Trophoblast cell (in vitro differentiated cells and primary cell): ENCODE data around the gene UNC79.

Experiments
- DNase-seq, 2 donors: peaks; one replicate each; pipeline ENCODE4 v3.0.0-alpha.2; 2016
- H2AFZ ChIP-seq: 2 replicates; pipeline ENCODE4 v1.6.1; 2013; ENCODE audit warnings: low read length, moderate library complexity, mild to moderate bottlenecking; ENCODE audit not compliant: insufficient read depth, poor library complexity
- H2AK5ac ChIP-seq: 2 replicates; pipeline ENCODE4 v1.6.1; 2013; ENCODE audit warnings: mild to moderate bottlenecking, low read length
- H2BK120ac ChIP-seq: 2 replicates; pipeline ENCODE4 v1.6.1; 2013; ENCODE audit warnings: low read length, mild to moderate bottlenecking, moderate library complexity; ENCODE audit not compliant: insufficient read depth, poor library complexity
- H2BK12ac ChIP-seq: 2 replicates; pipeline ENCODE4 v1.6.1; 2013; ENCODE audit warnings: mild to moderate bottlenecking, low read length, moderate library complexity
- H2BK5ac ChIP-seq: 2 replicates; pipeline ENCODE4 v1.6.1; 2013; ENCODE audit warnings: low read length, low read depth, moderate library complexity, mild to moderate bottlenecking; ENCODE audit not compliant: poor library complexity
- H3K14ac ChIP-seq: 2 replicates; pipeline ENCODE4 v1.6.1; 2013; ENCODE audit warnings: mild to moderate bottlenecking, low read length
- H3K18ac ChIP-seq: 2 replicates; pipeline ENCODE4 v1.6.1; 2013; ENCODE audit warnings: mild to moderate bottlenecking, low read length
- H3K23ac ChIP-seq: 2 replicates; pipeline ENCODE4 v1.6.1; 2013; ENCODE audit warnings: low read length
- H3K27ac ChIP-seq: 2 replicates; pipeline ENCODE4 v1.5.1; 2013; ENCODE audit warnings: low read depth, mild to moderate bottlenecking, inconsistent platforms, low read length, moderate library complexity
- H3K27me3 ChIP-seq: 2 replicates; pipeline ENCODE4 v1.6.1; 2013; ENCODE audit warnings: inconsistent platforms, mild to moderate bottlenecking, low read length, moderate library complexity; ENCODE audit not compliant: insufficient read depth
- H3K36me3 ChIP-seq, 2 experiments: 1 replicate in 1 of 2; 2 replicates in 1 of 2; pipeline ENCODE4 v1.6.1; 2013; ENCODE audit warnings: low read length in 2 of 2, mild to moderate bottlenecking in 2 of 2, moderate library complexity in 1 of 2; ENCODE audit not compliant: insufficient read depth in 2 of 2, control insufficient read depth in 1 of 2
- H3K4ac ChIP-seq: 2 replicates; pipeline ENCODE4 v1.6.1; 2013; ENCODE audit warnings: low read depth, mild to moderate bottlenecking, low read length, moderate library complexity
- H3K4me1 ChIP-seq, 2 experiments: 1 replicate in 1 of 2; 2 replicates in 1 of 2; pipeline ENCODE4 v1.6.1; 2013; ENCODE audit warnings: low read length in 2 of 2, mild to moderate bottlenecking in 2 of 2, moderate library complexity in 1 of 2; ENCODE audit not compliant: insufficient read depth in 2 of 2, control insufficient read depth in 1 of 2
- H3K4me2 ChIP-seq: 2 replicates; pipeline ENCODE4 v1.6.1; 2013; ENCODE audit warnings: inconsistent platforms, mild to moderate bottlenecking, low read length, moderate library complexity
- H3K4me3 ChIP-seq: 2 replicates; pipeline ENCODE4 v1.5.1; 2013; ENCODE audit warnings: mild to moderate bottlenecking, low read depth, low read length, inconsistent platforms
- H3K79me1 ChIP-seq: one replicate; pipeline ENCODE4 v1.6.1; 2013; ENCODE audit warnings: low read length
- H3K79me2 ChIP-seq: 2 replicates; pipeline ENCODE4 v1.6.1; 2013; ENCODE audit warnings: low read length, mild to moderate bottlenecking; ENCODE audit not compliant: control insufficient read depth, insufficient read depth, poor library complexity
- H3K9ac ChIP-seq: 2 replicates; pipeline ENCODE4 v1.6.1; 2013; ENCODE audit warnings: mild to moderate bottlenecking, low read length
- H3K9me3 ChIP-seq: 2 replicates; pipeline ENCODE4 v1.6.1; 2013; ENCODE audit warnings: low read depth, mild to moderate bottlenecking, control low read depth, inconsistent platforms, low read length; ENCODE audit not compliant: insufficient read depth
- H4K12ac ChIP-seq: 2 replicates; pipeline ENCODE4 v1.6.1; 2013; ENCODE audit warnings: low read depth, mild to moderate bottlenecking, low read length, moderate library complexity
- H4K8ac ChIP-seq: 2 replicates; pipeline ENCODE4 v1.6.1; 2013; ENCODE audit warnings: low read depth, mild to moderate bottlenecking, low read length, moderate library complexity
- H4K91ac ChIP-seq: one replicate; pipeline ENCODE4 v1.6.1; 2013; ENCODE audit warnings: low read depth, mild to moderate bottlenecking, low read length, moderate library complexity
- WGBS: extraction: QIAGEN DNeasy Blood & Tissue Kit; methylation state at CpG from one replicate; pipeline ENCODE4 v1.1.7; 2013; ENCODE audit warnings: missing lambda C conversion rate; ENCODE audit not compliant: insufficient read length, insufficient coverage; ENCODE audit errors: extremely low coverage; 5-methylcytosine and 5-hydroxymethylcytosine counted together

UNC79 gene

DNA sequence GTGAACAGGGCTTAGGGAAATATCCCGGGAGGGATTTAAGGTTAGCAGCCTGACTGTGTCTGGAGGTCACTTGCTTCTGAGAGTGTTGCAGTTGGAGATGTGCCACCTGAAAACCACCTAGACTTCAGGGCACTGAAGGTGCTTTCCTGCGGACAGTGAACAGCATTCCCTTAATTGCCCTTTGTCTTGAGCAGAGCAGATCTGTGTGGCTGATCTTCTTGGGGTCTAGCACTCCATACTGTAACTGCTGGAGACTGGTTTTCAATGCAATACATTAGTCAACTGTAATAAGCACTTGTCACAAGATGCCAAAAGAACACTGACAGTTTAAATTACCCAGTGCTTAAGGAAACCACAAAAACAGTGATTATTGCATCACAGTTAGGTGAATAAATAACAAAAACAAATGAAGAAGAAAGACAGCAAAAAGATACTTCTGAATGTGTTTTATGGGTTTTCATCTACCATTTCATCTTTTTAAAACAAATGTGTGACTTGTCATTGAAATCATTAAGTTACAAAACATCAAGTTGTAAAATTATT is 245.7 kb downstream of the UNC79 start:
- no peak overlapping the region for H4K8ac ChIP-seq
- H3K79me1 ChIP-seq, result no peaks in the 10 kb centered on the region
- no peak overlapping the region for H2AFZ ChIP-seq
- no peak overlapping the region for H3K14ac ChIP-seq
- WGBS, result no CpG with 5 or more reads among the region's 2 CpGs
- DNase-seq, result no peak
- no peak overlapping the region for H3K27ac ChIP-seq
- no peak overlapping the region for H4K12ac ChIP-seq
- H3K9me3 ChIP-seq, result no peaks in the 10 kb centered on the region
- no peak overlapping the region for H2BK120ac ChIP-seq
- no peak overlapping the region for H3K4ac ChIP-seq
- H3K23ac ChIP-seq, result no peak overlapping the region
- H2BK12ac ChIP-seq, result no peak overlapping the region
- no peak overlapping the region for H3K18ac ChIP-seq
- H3K4me3 ChIP-seq, result no peak overlapping the region
- H3K36me3 ChIP-seq, result no peaks in the 10 kb centered on the region
- peaks cover 0 to 2% of the 10 kb centered on the region in 2 experiments for H3K4me1 ChIP-seq
- no peak overlapping the region for H2BK5ac ChIP-seq
- H3K9ac ChIP-seq, result no peak overlapping the region
- H2AK5ac ChIP-seq, result no peak overlapping the region
- H3K4me2 ChIP-seq, result no peak overlapping the region
- no peaks in the 10 kb centered on the region for H3K27me3 ChIP-seq
- no peaks in the 10 kb centered on the region for H3K79me2 ChIP-seq
- no peak overlapping the region for H4K91ac ChIP-seq

DNA sequence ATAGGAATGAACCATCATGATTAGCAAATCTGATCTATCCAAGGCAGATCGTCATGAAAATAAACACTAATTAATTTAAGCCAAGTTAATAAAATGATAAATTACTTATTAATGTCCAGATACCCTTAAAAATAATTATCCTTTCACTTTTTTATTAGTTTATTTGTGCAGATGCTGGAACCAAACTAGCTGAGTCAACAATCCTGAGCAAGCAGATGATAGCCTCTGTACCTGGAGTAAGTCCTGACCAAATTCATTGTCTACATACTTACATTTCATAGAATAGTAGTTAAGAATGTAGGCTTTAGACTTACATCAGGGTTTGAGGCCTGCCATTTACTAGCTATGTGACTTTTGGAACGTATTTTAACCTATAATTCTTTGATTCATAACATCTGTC is 251.7 kb downstream of the UNC79 start:
- no peak overlapping the region for H4K12ac ChIP-seq
- no peaks in the 10 kb centered on the region for H3K9me3 ChIP-seq
- no peak overlapping the region for H3K23ac ChIP-seq
- no peak overlapping the region for H2AK5ac ChIP-seq
- H2AFZ ChIP-seq, result no peak overlapping the region
- H3K4me3 ChIP-seq, result no peak overlapping the region
- H3K27ac ChIP-seq, result no peak overlapping the region
- H3K9ac ChIP-seq, result no peak overlapping the region
- H2BK5ac ChIP-seq, result no peak overlapping the region
- H3K36me3 ChIP-seq, result no peaks in the 10 kb centered on the region
- no peak overlapping the region for H3K14ac ChIP-seq
- no peak overlapping the region for H2BK120ac ChIP-seq
- H3K4me1 ChIP-seq, result no peaks in the 10 kb centered on the region
- DNase-seq, result no peak
- H3K18ac ChIP-seq, result no peak overlapping the region
- no peak overlapping the region for H2BK12ac ChIP-seq
- no CpG with 5 or more reads among the region's 2 CpGs for WGBS
- no peak overlapping the region for H4K91ac ChIP-seq
- no peaks in the 10 kb centered on the region for H3K79me1 ChIP-seq
- no peak overlapping the region for H3K4ac ChIP-seq
- H4K8ac ChIP-seq, result no peak overlapping the region
- H3K27me3 ChIP-seq, result no peaks in the 10 kb centered on the region
- no peaks in the 10 kb centered on the region for H3K79me2 ChIP-seq
- H3K4me2 ChIP-seq, result no peak overlapping the region

DNA sequence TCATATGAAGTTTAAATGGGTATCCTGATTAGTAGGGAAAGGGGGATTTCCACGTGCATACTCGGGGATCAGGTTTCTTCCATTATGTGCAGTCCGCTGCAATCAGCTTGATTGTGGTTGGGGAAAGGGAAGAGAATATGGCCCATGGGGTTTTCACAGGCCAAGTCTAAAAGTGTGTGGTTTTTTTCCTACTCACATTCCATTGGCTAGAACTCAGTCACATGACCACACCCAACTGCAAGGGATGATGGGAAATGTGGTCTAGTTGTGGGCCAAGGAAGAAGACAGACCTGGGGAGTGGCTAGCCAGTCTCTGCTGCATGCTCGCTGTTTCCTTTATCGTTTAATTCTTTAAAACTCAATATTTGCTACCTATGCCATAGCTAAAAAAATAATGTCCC is 252.5 kb downstream of the UNC79 start:
- WGBS, result no CpG with 5 or more reads among the region's 5 CpGs
- H3K27me3 ChIP-seq, result no peaks in the 10 kb centered on the region

DNA sequence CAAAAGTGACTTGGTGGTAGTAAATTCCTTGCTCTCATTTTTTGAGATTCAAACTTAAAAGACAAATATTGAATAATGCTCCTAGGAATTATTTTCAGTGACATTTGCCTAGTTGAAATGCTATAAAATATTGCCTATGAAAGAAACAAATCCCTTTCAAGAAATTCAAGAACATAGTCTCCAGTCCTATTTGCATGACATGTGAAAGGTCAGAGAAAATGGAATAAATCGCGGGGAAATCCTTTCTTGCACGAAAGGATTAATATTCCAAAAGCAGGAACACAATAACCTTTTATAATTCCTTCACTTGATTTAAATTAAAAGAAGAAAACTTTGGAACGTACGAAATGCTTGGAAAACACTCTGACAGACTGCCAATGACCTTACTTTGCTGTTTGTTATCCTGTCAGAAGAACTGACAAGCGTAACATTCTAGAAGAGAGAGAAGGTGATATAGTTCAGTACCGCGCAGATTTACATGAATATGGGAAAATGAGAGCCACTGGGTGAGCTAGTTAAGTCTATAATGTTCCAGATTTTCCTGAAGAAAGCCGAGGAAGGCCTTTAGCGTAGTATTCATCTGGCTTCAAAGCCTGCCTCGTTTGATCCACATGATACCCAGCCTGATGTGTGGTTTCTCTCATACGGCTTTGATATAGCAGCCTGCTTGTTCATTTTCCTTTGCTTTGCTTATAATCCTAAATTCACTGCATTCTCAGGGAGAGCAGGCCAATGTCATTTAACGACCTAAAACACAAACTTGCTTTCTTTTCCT is 254.6 kb downstream of the UNC79 start:
- no peak overlapping the region for H4K12ac ChIP-seq
- no peak overlapping the region for H3K14ac ChIP-seq
- no peak overlapping the region for H3K4me3 ChIP-seq
- H2BK120ac ChIP-seq, result no peak overlapping the region
- no peak for DNase-seq
- H2AK5ac ChIP-seq, result no peak overlapping the region
- no peak overlapping the region for H3K18ac ChIP-seq
- no peaks in the 10 kb centered on the region for H3K36me3 ChIP-seq
- WGBS, result no CpG with 5 or more reads among the region's 13 CpGs
- H3K79me2 ChIP-seq, result no peaks in the 10 kb centered on the region
- H3K27me3 ChIP-seq, result no peaks in the 10 kb centered on the region
- no peaks in the 10 kb centered on the region for H3K9me3 ChIP-seq
- no peaks in the 10 kb centered on the region for H3K79me1 ChIP-seq
- H2AFZ ChIP-seq, result no peak overlapping the region
- no peak overlapping the region for H4K8ac ChIP-seq
- no peak overlapping the region for H2BK12ac ChIP-seq
- no peak overlapping the region for H3K4me2 ChIP-seq
- H3K27ac ChIP-seq, result no peak overlapping the region
- no peak overlapping the region for H3K4ac ChIP-seq
- no peaks in the 10 kb centered on the region for H3K4me1 ChIP-seq
- no peak overlapping the region for H2BK5ac ChIP-seq
- no peak overlapping the region for H4K91ac ChIP-seq
- H3K23ac ChIP-seq, result no peak overlapping the region
- H3K9ac ChIP-seq, result peak overlapping the region; percentile 26

More for the DNA sequence above, 252.5 kb downstream of the UNC79 start:
- DNase-seq, result no peak
- H3K9me3 ChIP-seq, result no peaks in the 10 kb centered on the region
- no peaks in the 10 kb centered on the region for H3K36me3 ChIP-seq
- no peak overlapping the region for H3K4me2 ChIP-seq
- H3K4me3 ChIP-seq, result no peak overlapping the region
- no peak overlapping the region for H2BK120ac ChIP-seq
- no peak overlapping the region for H2BK12ac ChIP-seq
- H3K18ac ChIP-seq, result no peak overlapping the region
- no peak overlapping the region for H4K12ac ChIP-seq
- no peak overlapping the region for H3K23ac ChIP-seq
- H3K79me2 ChIP-seq, result no peaks in the 10 kb centered on the region
- no peak overlapping the region for H4K91ac ChIP-seq
- H4K8ac ChIP-seq, result no peak overlapping the region
- no peak overlapping the region for H2AK5ac ChIP-seq
- no peak overlapping the region for H3K14ac ChIP-seq
- H2AFZ ChIP-seq, result no peak overlapping the region
- H3K79me1 ChIP-seq, result no peaks in the 10 kb centered on the region
- no peak overlapping the region for H3K9ac ChIP-seq
- H3K4ac ChIP-seq, result no peak overlapping the region
- H3K27ac ChIP-seq, result no peak overlapping the region
- H3K4me1 ChIP-seq, result no peaks in the 10 kb centered on the region
- no peak overlapping the region for H2BK5ac ChIP-seq
